Activated CD4-positive, alpha-beta T cell treated with anti-CD3 and anti-CD28 coated beads for 48 hours (primary cell): ENCODE results near the gene TMEM243.
"Not testable (repeated sequence)": the region's sequence is repeated elsewhere in the genome, so short reads cannot be mapped to it uniquely, and the experiment has no call there.

Source experiments
- DNase-seq: peaks from one replicate; pipeline ENCODE4 v3.0.0-alpha.2; 2020

Gene TMEM243, protein sequence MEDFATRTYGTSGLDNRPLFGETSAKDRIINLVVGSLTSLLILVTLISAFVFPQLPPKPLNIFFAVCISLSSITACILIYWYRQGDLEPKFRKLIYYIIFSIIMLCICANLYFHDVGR

DNA sequence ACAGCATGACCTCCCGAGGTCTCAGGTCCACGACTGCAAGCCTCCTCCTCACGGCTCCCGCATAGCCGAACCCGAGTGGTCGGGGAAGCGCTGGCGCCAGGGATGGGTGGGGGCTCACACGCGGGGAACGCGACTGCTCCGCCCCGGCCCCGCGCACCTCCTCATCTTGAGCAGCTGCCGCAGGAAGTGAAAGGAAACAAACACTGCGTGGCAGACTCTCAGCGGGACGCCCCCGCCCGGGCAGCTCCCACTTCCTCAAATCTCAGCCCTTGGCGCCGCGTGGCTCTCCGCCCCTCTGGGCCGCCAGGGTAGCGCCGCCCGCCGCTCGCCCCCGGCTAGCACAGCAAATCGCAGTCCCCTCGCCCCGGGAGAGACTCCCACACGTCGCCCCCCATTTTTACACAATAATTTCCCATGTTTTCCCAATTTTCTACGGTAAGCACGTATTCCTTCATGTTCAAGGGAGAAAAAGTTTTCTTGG is at the start of gene TMEM243:
Gene TMEM243 (minus strand): TSS at position 188 of the 481 bp plus-strand sequence. CDS start 229 bp downstream, outside the sequence.
- peak; percentile 87 for DNase-seq

- DNase-seq = no peak
Measured at GRCh38 chr7:87267239-87267900, 47.8 kb upstream of the TMEM243 start.

- DNase-seq = no peak
Measured at GRCh38 chr7:87263537-87263936, 44.0 kb upstream of the TMEM243 start.

GRCh38 chr7:87253589-87254087 is 34.1 kb upstream of the TMEM243 start:
- no peak for DNase-seq

- not testable (repeated sequence) for DNase-seq
Measured at GRCh38 chr7:87245671-87246070, 26.1 kb upstream of the TMEM243 start.

DNA sequence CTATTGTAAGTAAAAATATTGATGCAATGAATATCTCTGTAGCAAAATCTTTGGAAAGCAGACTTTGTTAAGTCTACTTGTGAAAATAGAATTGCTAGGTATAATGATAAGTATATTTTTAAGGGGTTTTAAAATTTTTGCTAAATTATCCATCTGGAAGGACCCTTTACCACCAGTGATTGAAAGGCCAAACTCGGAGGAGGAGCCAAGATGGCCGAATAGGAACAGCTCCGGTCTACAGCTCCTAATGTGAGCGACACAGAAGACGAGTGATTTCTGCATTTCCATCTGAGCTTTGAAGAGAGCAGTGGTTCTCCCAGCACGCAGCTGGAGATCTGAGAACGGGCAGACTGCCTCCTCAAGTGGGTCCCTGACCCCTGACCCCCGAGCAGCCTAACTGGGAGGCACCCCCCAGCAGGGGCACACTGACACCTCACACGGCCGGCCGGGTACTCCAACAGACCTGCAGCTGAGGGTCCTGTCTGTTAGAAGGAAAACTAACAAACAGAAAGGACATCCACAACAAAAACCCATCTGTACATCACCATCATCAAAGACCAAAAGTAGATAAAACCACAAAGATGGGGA is 19.0 kb upstream of the TMEM243 start:
- not testable (repeated sequence) for DNase-seq

- DNase-seq = no peak
Measured at GRCh38 chr7:87234949-87235348, 15.4 kb upstream of the TMEM243 start.

DNA sequence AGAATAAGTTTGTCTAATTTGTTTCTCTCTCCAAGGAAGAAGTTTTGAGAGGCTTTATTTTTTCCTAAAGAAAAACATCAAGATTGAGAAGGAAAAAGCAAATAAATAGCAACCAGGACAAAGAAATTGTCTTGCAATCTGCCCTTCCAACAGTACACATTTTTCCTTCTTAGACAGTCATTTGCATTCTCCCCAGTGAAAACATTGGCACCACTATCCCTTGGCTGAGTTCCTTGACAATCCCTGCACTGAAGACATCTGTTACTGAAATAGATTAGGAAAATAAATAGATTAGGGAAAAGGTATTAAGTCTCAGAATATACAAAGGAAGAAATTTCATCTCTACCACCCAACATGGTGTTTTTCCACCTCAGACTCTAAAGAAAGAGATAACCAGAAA is 12.2 kb upstream of the TMEM243 start:
- DNase-seq = no peak

GRCh38 chr7:87231258-87231657 is 11.7 kb upstream of the TMEM243 start:
- no peak for DNase-seq

GRCh38 chr7:87226495-87226894 is 7.0 kb upstream of the TMEM243 start:
- DNase-seq = no peak

- no peak for DNase-seq
Measured at GRCh38 chr7:87225696-87226095, 6.2 kb upstream of the TMEM243 start.

DNA sequence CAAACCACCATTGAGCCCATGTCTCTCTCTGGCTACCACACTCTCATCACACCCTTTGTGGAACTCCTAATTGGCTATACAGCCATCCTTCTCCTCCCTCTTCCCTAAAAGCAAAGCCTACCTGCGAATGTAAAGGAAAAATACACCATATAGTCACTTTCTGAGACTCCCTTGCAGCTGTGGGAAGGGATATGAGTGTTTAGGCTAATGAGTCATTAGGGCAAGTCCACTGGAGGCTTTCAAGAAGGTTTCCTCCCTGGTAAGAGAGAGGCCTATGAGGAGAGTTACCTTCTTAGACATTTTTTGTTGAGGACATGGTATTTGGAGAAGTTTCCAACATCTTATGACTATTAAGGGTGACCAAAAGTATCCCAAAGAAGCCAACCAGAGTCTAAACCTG is 4.1 kb upstream of the TMEM243 start:
- no peak for DNase-seq

- DNase-seq = no peak
Measured at GRCh38 chr7:87220734-87221215, 1.2 kb upstream of the TMEM243 start.

- peak; percentile 90 for DNase-seq
Measured at GRCh38 chr7:87220026-87220733, 648 bp upstream of the TMEM243 start.

- peak; percentile 49 for DNase-seq
Measured at GRCh38 chr7:87218796-87219544, 562 bp downstream of the TMEM243 start.

DNA sequence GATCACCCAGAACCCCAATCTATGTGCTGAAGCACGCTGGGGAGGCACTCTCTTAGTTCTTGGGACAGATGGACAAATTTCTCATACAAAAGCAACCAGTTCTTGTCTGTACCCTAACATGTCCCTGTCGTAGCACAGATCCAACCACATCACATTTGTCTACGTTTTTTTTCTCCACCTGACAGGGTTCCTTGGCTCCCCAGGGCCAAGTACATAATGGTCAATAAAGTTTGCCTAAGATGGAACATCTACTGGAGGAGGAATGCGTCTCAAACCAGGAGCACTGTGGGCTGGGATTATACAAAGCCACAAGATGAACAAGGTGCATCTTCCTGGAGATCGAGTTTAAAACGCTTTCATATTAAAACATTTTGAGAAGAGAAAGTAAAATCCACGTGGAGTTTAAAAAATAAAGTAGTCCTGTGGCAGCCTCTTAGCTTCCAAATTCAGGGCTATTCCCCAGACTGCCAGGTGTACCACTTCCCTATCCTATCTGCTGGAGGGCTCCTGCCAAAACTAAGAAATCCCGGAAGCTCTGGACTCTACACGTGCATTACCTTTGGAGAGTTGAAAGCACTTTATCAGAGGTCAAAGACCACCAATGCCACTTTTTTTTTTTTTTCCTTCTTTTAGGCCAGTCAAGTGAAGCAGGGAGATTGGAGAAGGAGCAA is 1.4 kb downstream of the TMEM243 start:
- DNase-seq = no peak

- DNase-seq = peak; percentile 57
Measured at GRCh38 chr7:87216701-87217508, 2.6 kb downstream of the TMEM243 start.

- no peak for DNase-seq
Measured at GRCh38 chr7:87215046-87215445, 4.5 kb downstream of the TMEM243 start.

GRCh38 chr7:87213811-87214210 is 5.7 kb downstream of the TMEM243 start:
- no peak for DNase-seq

DNA sequence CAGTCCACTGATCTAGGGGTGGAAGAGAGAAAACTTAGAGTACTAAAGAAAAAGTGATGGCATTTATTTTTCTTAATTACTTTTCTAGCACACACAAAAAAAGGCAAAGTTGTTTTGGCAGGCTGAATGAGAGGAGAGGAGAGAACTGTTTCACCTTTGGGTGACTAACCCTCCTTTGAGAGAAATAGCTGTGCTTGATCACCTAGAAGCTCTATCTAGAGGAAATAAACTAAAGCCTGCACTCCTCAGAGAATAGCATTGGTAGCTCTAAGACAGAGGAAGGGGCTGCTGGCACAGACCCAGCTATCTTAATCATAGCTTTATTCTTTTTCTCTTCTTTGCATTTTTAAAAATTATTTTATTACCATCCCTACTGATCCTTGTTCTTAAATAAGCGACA is 6.3 kb downstream of the TMEM243 start:
- DNase-seq = no peak

GRCh38 chr7:87212498-87212897 is 7.0 kb downstream of the TMEM243 start:
- no peak for DNase-seq
